ENCODE measurements around the gene IARS1. TPM values are rescaled to one million over a fixed set of nuclear protein-coding genes. Genes with fewer than 3 reads are reported as not detected.

Gene IARS1
- total and polyA plus RNA-seq, 2 donors: 33.3 to 182 TPM

GRCh38 chr9:92313624-92314012 is 20.1 kb upstream of the IARS1 start:
- H3K4me3 ChIP-seq (ENCODE audit: low read depth, low read length): no peak overlapping the region
- peaks cover 10% of the 10 kb centered on the region for H3K36me3 ChIP-seq (ENCODE audit: insufficient read depth)
- H3K27ac ChIP-seq (ENCODE audit: low read depth): no peak overlapping the region
- 83% methylated on average over 2 of the region's 2 CpGs for WGBS
- H3K4me1 ChIP-seq (ENCODE audit: insufficient read depth): no peaks in the 10 kb centered on the region
- DNase-seq (ENCODE audit: extremely low spot score): no peak

GRCh38 chr9:92312887-92313623 is 19.6 kb upstream of the IARS1 start:
- Histone ChIP-seq H3K4me3 (ENCODE audit: low read depth, low read length) (no peak overlapping the region), H3K27ac (ENCODE audit: low read depth) (no peak overlapping the region), H3K4me1 (ENCODE audit: insufficient read depth) (no peaks in the 10 kb centered on the region), H3K36me3 (ENCODE audit: insufficient read depth) (peaks cover 10% of the 10 kb centered on the region)
- no peak for DNase-seq (ENCODE audit: extremely low spot score)
- 69% methylated on average over 6 of the region's 6 CpGs for WGBS

- no peak overlapping the region for H3K4me3 ChIP-seq (ENCODE audit: low read depth, low read length)
- DNase-seq (ENCODE audit: extremely low spot score): no peak
- peaks cover 6% of the 10 kb centered on the region for H3K36me3 ChIP-seq (ENCODE audit: insufficient read depth)
- 93% methylated on average over 3 of the region's 3 CpGs for WGBS
- no peak overlapping the region for H3K27ac ChIP-seq (ENCODE audit: low read depth)
- no peaks in the 10 kb centered on the region for H3K4me1 ChIP-seq (ENCODE audit: insufficient read depth)
These were observed 17.1 kb upstream of the IARS1 start for GRCh38 chr9:92310562-92310961.

- no peak for DNase-seq (ENCODE audit: extremely low spot score)
- no peak overlapping the region for H3K4me3 ChIP-seq (ENCODE audit: low read depth, low read length)
- H3K4me1 ChIP-seq (ENCODE audit: insufficient read depth): no peaks in the 10 kb centered on the region
- H3K27ac ChIP-seq (ENCODE audit: low read depth): no peak overlapping the region
- peaks cover 11% of the 10 kb centered on the region for H3K36me3 ChIP-seq (ENCODE audit: insufficient read depth)
These were observed 15.4 kb upstream of the IARS1 start for GRCh38 chr9:92308893-92309292.

- Histone ChIP-seq H3K4me1 (ENCODE audit: insufficient read depth) (no peaks in the 10 kb centered on the region), H3K36me3 (ENCODE audit: insufficient read depth) (peaks cover 10% of the 10 kb centered on the region), H3K4me3 (ENCODE audit: low read depth, low read length) (no peak overlapping the region), H3K27ac (ENCODE audit: low read depth) (no peak overlapping the region)
- 83% methylated on average over 1 of the region's 1 CpG for WGBS
- no peak for DNase-seq (ENCODE audit: extremely low spot score)
These were observed 7.4 kb upstream of the IARS1 start for GRCh38 chr9:92300936-92301335.

GRCh38 chr9:92299116-92299515 is 5.6 kb upstream of the IARS1 start:
- no peak overlapping the region for H3K27ac ChIP-seq (ENCODE audit: low read depth)
- H3K4me3 ChIP-seq (ENCODE audit: low read depth, low read length): no peak overlapping the region
- no peaks in the 10 kb centered on the region for H3K4me1 ChIP-seq (ENCODE audit: insufficient read depth)
- H3K36me3 ChIP-seq (ENCODE audit: insufficient read depth): peaks cover 6% of the 10 kb centered on the region
- no peak for DNase-seq (ENCODE audit: extremely low spot score)
- 55% methylated on average over 1 of the region's 1 CpG for whole genome bisulfite sequencing

- H3K27ac ChIP-seq (ENCODE audit: low read depth): no peak overlapping the region
- 96% methylated on average over 3 of the region's 3 CpGs for WGBS
- peaks cover 3% of the 10 kb centered on the region for H3K36me3 ChIP-seq (ENCODE audit: insufficient read depth)
- no peak overlapping the region for H3K4me3 ChIP-seq (ENCODE audit: low read depth, low read length)
- H3K4me1 ChIP-seq (ENCODE audit: insufficient read depth): no peaks in the 10 kb centered on the region
- DNase-seq (ENCODE audit: extremely low spot score): no peak
These were observed 4.5 kb upstream of the IARS1 start for GRCh38 chr9:92298036-92298435.

GRCh38 chr9:92297611-92298010 is 4.1 kb upstream of the IARS1 start:
- Histone ChIP-seq H3K4me1 (ENCODE audit: insufficient read depth) (no peaks in the 10 kb centered on the region), H3K36me3 (ENCODE audit: insufficient read depth) (no peaks in the 10 kb centered on the region), H3K4me3 (ENCODE audit: low read depth, low read length) (no peak overlapping the region), H3K27ac (ENCODE audit: low read depth) (no peak overlapping the region)
- DNase-seq (ENCODE audit: extremely low spot score): no peak
- WGBS: 89% methylated on average over 3 of the region's 3 CpGs

GRCh38 chr9:92295827-92296258 is 2.3 kb upstream of the IARS1 start:
- no peak for DNase-seq (ENCODE audit: extremely low spot score)
- Histone ChIP-seq H3K27ac (ENCODE audit: low read depth) (no peak overlapping the region), H3K4me1 (ENCODE audit: insufficient read depth) (no peaks in the 10 kb centered on the region), H3K36me3 (ENCODE audit: insufficient read depth) (no peaks in the 10 kb centered on the region), H3K4me3 (ENCODE audit: low read depth, low read length) (no peak overlapping the region)
- 54% methylated on average over 4 of the region's 4 CpGs for WGBS

- Histone ChIP-seq H3K4me1 (ENCODE audit: insufficient read depth) (no peaks in the 10 kb centered on the region), H3K27ac (ENCODE audit: low read depth) (no peak overlapping the region), H3K4me3 (ENCODE audit: low read depth, low read length) (no peak overlapping the region), H3K36me3 (ENCODE audit: insufficient read depth) (no peaks in the 10 kb centered on the region)
- no peak for DNase-seq (ENCODE audit: extremely low spot score)
- WGBS: 57% methylated on average over 7 of the region's 7 CpGs
These were observed 1.8 kb upstream of the IARS1 start for GRCh38 chr9:92295240-92295790.

GRCh38 chr9:92294297-92294676 is 790 bp upstream of the IARS1 start:
- peak overlapping the region; percentile 63 for H3K4me3 ChIP-seq (ENCODE audit: low read depth, low read length)
- no peak overlapping the region for H3K27ac ChIP-seq (ENCODE audit: low read depth)
- H3K36me3 ChIP-seq (ENCODE audit: insufficient read depth): no peaks in the 10 kb centered on the region
- no peak for DNase-seq (ENCODE audit: extremely low spot score)
- no peaks in the 10 kb centered on the region for H3K4me1 ChIP-seq (ENCODE audit: insufficient read depth)
- 17% methylated on average over 13 of the region's 13 CpGs for WGBS

- H3K27ac ChIP-seq (ENCODE audit: low read depth): no peak overlapping the region
- 1% methylated on average over 5 of the region's 5 CpGs for WGBS
- H3K36me3 ChIP-seq (ENCODE audit: insufficient read depth): no peaks in the 10 kb centered on the region
- H3K4me3 ChIP-seq (ENCODE audit: low read depth, low read length): peak overlapping the region; percentile 63
- H3K4me1 ChIP-seq (ENCODE audit: insufficient read depth): no peaks in the 10 kb centered on the region
- no peak for DNase-seq (ENCODE audit: extremely low spot score)
These were observed 482 bp downstream of the IARS1 start for GRCh38 chr9:92293075-92293354.

- Histone ChIP-seq H3K36me3 (ENCODE audit: insufficient read depth) (no peaks in the 10 kb centered on the region), H3K27ac (ENCODE audit: low read depth) (no peak overlapping the region), H3K4me1 (ENCODE audit: insufficient read depth) (no peaks in the 10 kb centered on the region), H3K4me3 (ENCODE audit: low read depth, low read length) (no peak overlapping the region)
- WGBS: 53% methylated on average over 8 of the region's 8 CpGs
- DNase-seq (ENCODE audit: extremely low spot score): no peak
These were observed 991 bp downstream of the IARS1 start for GRCh38 chr9:92292338-92293074.

GRCh38 chr9:92291577-92291976 is 1.9 kb downstream of the IARS1 start:
- 91% methylated on average over 2 of the region's 2 CpGs for WGBS
- DNase-seq (ENCODE audit: extremely low spot score): no peak
- H3K36me3 ChIP-seq (ENCODE audit: insufficient read depth): no peaks in the 10 kb centered on the region
- no peaks in the 10 kb centered on the region for H3K4me1 ChIP-seq (ENCODE audit: insufficient read depth)
- H3K27ac ChIP-seq (ENCODE audit: low read depth): no peak overlapping the region
- H3K4me3 ChIP-seq (ENCODE audit: low read depth, low read length): no peak overlapping the region
